Mammary epithelial cell (primary cell): Measurements from ENCODE around the gene FMO3.

Experiments used
- CTCF ChIP-seq, 2 donors: IDR thresholded peaks in 1 of 2; conservative IDR thresholded peaks in 1 of 2; 2 replicates each; pipeline ENCODE4 v1.5.1; 2011 to 2012; ENCODE audit warnings: inconsistent platforms in 2 of 2, low read length in 2 of 2, mild to moderate bottlenecking in 2 of 2, control low read depth in 1 of 2, low read depth in 1 of 2; ENCODE audit not compliant: insufficient read depth in 1 of 2; ENCODE audit errors: extremely low read depth in 1 of 2
- EZH2 ChIP-seq: IDR thresholded peaks from 2 replicates; pipeline ENCODE4 v1.6.1; 2012; ENCODE audit warnings: low read length, inconsistent platforms, borderline replicate concordance

DNA sequence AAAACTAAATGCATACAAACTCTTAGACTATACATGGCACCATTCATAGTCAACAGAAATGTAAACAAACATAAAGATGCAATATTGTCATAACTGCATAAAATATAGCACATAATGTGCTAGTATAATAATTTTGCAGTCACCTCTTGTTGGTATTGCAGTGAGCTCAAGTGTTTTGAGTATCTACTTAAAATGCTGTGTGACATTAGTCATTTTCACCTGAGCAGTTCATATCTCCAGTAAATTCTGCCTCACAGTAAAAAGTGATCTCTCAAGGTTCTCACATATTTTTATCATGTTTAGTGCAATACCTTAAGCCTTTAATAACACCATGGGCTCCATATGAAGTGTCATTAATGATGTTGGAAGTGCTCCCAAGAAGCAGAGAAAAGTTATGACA, 64.8 kb downstream of the FMO3 start:
- no peak for TF ChIP-seq CTCF (conservative IDR thresholded peaks at IDR 0.05 in 1 of 2, IDR thresholded peaks at IDR 0.05 in 1 of 2; ENCODE audit: extremely low read depth in 1 of 2, insufficient read depth in 1 of 2, low read depth in 1 of 2, low read length in 2 of 2)
- TF ChIP-seq EZH2: no peak
